Stimulated activated CD4-positive, alpha-beta T cell treated with anti-CD3 and anti-CD28 coated beads, Interleukin-4, amount 100 ng/mL, for 48 hours (primary cell): ENCODE measurements around the gene CERS4.
"Not testable (repeated sequence)": the region's sequence is repeated elsewhere in the genome, so short reads cannot be mapped to it uniquely, and the experiment has no call there.

ENCODE experiments used
- DNase-seq, 2 donors: peaks; one replicate each; pipeline ENCODE4 v3.0.0-alpha.2; 2020; ENCODE audit warnings: low read depth in 2 of 2

Gene CERS4

GRCh38 chr19:8241646-8242045, 32.5 kb downstream of the CERS4 start:
- DNase-seq, result no peak

- no peak for DNase-seq
Measured at GRCh38 chr19:8242211-8242821, 33.1 kb downstream of the CERS4 start.

GRCh38 chr19:8243146-8243545, 34.0 kb downstream of the CERS4 start:
- no peak for DNase-seq

GRCh38 chr19:8244442-8244841, 35.3 kb downstream of the CERS4 start:
- DNase-seq, result no peak

GRCh38 chr19:8245869-8246835, 37.0 kb downstream of the CERS4 start:
- DNase-seq, result no peak

GRCh38 chr19:8247129-8247890, 38.1 kb downstream of the CERS4 start:
- DNase-seq, result not testable (repeated sequence)

GRCh38 chr19:8248348-8249328, 39.5 kb downstream of the CERS4 start:
- no peak for DNase-seq

- no peak for DNase-seq
Measured at GRCh38 chr19:8250596-8250995, 41.4 kb downstream of the CERS4 start.

- no peak for DNase-seq
Measured at GRCh38 chr19:8251025-8251472, 41.9 kb downstream of the CERS4 start.

GRCh38 chr19:8252922-8253589, 43.9 kb downstream of the CERS4 start:
- peak; percentile 75 to 88 for DNase-seq

- no peak for DNase-seq
Measured at GRCh38 chr19:8253678-8254077, 44.5 kb downstream of the CERS4 start.

GRCh38 chr19:8254286-8255001, 45.3 kb downstream of the CERS4 start:
- DNase-seq, result no peak

GRCh38 chr19:8255426-8256125, 46.4 kb downstream of the CERS4 start:
- DNase-seq, result no peak

GRCh38 chr19:8256276-8257051, 47.3 kb downstream of the CERS4 start:
- DNase-seq, result no peak

GRCh38 chr19:8257052-8257443, 47.9 kb downstream of the CERS4 start:
- DNase-seq, result no peak

GRCh38 chr19:8259142-8259921, 50.2 kb downstream of the CERS4 start:
- no peak for DNase-seq

- no peak for DNase-seq
Measured at GRCh38 chr19:8259922-8260247, 50.7 kb downstream of the CERS4 start.

- DNase-seq, result no peak
Measured at GRCh38 chr19:8261347-8261746, 52.2 kb downstream of the CERS4 start.
